Esophagus muscularis mucosa (tissue), 4 donors: Measurements from ENCODE around the gene DSC2. TPM values are rescaled to one million over a fixed set of nuclear protein-coding genes. Genes with fewer than 3 reads are reported as not detected.

Experiments used
- DNase-seq: peaks from one replicate; pipeline ENCODE4 v3.0.0-alpha.2; 2017; ENCODE audit errors: extremely low spot score
- H3K27ac ChIP-seq, 4 donors: fragments of 200-600 bp; sonication (generic); replicated peaks in 1 of 4; 1 replicate in 3 of 4; 2 replicates in 1 of 4; pipeline ENCODE4 v1.5.1; 2016 to 2019; ENCODE audit warnings: mild to moderate bottlenecking in 1 of 4
- H3K27me3 ChIP-seq, 4 donors: fragments of 200-600 bp; sonication (generic); one replicate each; pipeline versions ENCODE4 v1.5.1 to v1.6.0; 2016 to 2019
- H3K36me3 ChIP-seq, 4 donors: fragments of 200-600 bp; sonication (generic); one replicate each; pipeline ENCODE4 v1.5.1; 2016 to 2019
- H3K4me1 ChIP-seq, 4 donors: fragments of 200-600 bp; sonication (generic); one replicate each; pipeline ENCODE4 v1.5.1; 2016 to 2019
- H3K4me3 ChIP-seq, 4 donors: fragments of 200-600 bp; sonication (generic); 1 replicate in 2 of 4; 2 replicates in 2 of 4; pipeline ENCODE4 v1.5.1; 2016 to 2019; ENCODE audit warnings: mild to moderate bottlenecking in 4 of 4, moderate library complexity in 1 of 4
- H3K9me3 ChIP-seq, 4 donors: fragments of 200-600 bp; sonication (generic); 1 replicate in 3 of 4; 2 replicates in 1 of 4; pipeline ENCODE4 v1.5.1; 2016 to 2019
- EP300 ChIP-seq: sonication (generic); formaldehyde crosslinking; IDR thresholded peaks from one replicate; pipeline ENCODE4 v1.6.1; 2017; ENCODE audit warnings: antibody characterized with exemption
- POLR2A ChIP-seq: fragments of 450-650 bp; IDR thresholded peaks from one replicate; pipeline ENCODE4 v1.6.1; 2017; ENCODE audit warnings: antibody characterized with exemption, moderate library complexity, mild to moderate bottlenecking, low read depth
- POLR2AphosphoS5 ChIP-seq, 2 donors: sonication (generic); formaldehyde crosslinking; IDR thresholded peaks; one replicate each; pipeline ENCODE4 v1.6.1; 2017; ENCODE audit warnings: antibody characterized with exemption in 2 of 2
- WGBS: methylation state at CpG from one replicate; pipeline ENCODE4 v1.1.5; 2018; 5-methylcytosine and 5-hydroxymethylcytosine counted together
- intact Hi-C: fragments of 100-400 bp; cut with DNase I; formaldehyde crosslinking; loops from one replicate; pipeline ENCODE4 v1.15.1; 2023
- total RNA-seq, 4 donors: library from RNA; depleted of rRNA; stranded (reverse); fragments of >200 nt; gene quantifications; one replicate each; pipeline versions ENCODE4 v1.1.0 to v1.2.1, GENCODE V29; 2016
- TF ChIP-seq, protein P1 (sequence below), 3 experiments: fragments of 200-600 bp in 2 of 3; fragments of 450-650 bp in 1 of 3; sonication (generic) in 2 of 3; IDR thresholded peaks; one replicate each; pipeline ENCODE4 v1.5.1; 2017 to 2019; ENCODE audit warnings: antibody characterized with exemption in 3 of 3, mild to moderate bottlenecking in 2 of 3, moderate library complexity in 1 of 3

Gene DSC2
- total RNA-seq, 4 donors from 2014 or later = 1.9 to 4.6 (median 2.1) TPM

DNA sequence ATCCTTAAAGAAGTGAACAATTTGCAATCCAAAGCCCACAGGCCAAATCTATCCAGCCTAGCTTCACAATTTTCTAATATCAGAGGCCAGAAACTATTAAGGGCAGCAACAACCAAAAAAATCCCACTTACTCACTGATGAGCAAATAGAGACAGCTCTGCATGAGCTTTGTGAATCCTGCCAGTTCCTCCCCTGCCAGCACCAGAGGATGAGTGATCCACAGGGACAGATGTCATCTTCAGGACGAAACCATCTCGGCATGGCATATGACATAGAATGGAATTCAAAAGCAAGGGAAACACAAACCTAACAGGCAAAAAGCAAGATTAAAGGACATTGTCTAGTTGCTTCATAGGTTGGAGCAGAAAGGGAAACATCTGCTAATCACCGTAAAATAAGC, 2.2 kb upstream of the DSC2 start:
- Histone ChIP-seq H3K27me3 (peaks cover 0 to 29% (median 0%) of the 10 kb centered on the region in 4 donors), H3K4me1 (peaks cover 0 to 16% (median 11%) of the 10 kb centered on the region in 4 donors), H3K4me3 (no peak overlapping the region), H3K9me3 (no peaks in the 10 kb centered on the region), H3K27ac (no peak overlapping the region), H3K36me3 (no peaks in the 10 kb centered on the region)
- intact Hi-C loops = no loop called here
- DNase-seq = no peak
- TF ChIP-seq POLR2A (no peak), EP300 (no peak), POLR2AphosphoS5 (IDR thresholded peaks at IDR 0.05) (no peak)
- TF ChIP-seq, protein P1, sequence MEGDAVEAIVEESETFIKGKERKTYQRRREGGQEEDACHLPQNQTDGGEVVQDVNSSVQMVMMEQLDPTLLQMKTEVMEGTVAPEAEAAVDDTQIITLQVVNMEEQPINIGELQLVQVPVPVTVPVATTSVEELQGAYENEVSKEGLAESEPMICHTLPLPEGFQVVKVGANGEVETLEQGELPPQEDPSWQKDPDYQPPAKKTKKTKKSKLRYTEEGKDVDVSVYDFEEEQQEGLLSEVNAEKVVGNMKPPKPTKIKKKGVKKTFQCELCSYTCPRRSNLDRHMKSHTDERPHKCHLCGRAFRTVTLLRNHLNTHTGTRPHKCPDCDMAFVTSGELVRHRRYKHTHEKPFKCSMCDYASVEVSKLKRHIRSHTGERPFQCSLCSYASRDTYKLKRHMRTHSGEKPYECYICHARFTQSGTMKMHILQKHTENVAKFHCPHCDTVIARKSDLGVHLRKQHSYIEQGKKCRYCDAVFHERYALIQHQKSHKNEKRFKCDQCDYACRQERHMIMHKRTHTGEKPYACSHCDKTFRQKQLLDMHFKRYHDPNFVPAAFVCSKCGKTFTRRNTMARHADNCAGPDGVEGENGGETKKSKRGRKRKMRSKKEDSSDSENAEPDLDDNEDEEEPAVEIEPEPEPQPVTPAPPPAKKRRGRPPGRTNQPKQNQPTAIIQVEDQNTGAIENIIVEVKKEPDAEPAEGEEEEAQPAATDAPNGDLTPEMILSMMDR (IDR thresholded peaks at IDR 0.05) = no peak
- WGBS = 70% methylated on average over 3 of the region's 3 CpGs

DNA sequence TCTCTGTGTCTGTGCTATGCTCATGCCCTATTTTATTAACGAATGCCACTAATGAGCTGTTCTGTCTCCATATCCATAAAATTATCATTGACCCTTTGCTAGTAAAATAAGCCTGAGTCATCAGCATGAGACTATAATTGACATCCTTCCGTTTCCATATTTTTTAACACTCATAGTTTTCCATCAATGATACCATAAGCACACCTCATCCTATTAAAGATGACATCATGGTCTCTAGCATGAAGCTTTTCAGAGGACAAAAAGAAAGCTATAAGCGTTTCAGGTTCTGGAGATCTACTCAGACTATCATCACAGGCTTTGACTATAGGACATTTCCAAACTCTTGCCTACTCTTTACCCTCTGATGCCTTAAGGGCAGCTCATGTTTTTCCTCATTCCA, 1.2 kb upstream of the DSC2 start:
- Histone ChIP-seq H3K4me3 (no peak overlapping the region), H3K27me3 (peaks cover 0 to 29% (median 0%) of the 10 kb centered on the region in 4 donors), H3K27ac (no peak overlapping the region), H3K36me3 (no peaks in the 10 kb centered on the region), H3K9me3 (no peaks in the 10 kb centered on the region), H3K4me1 (peaks cover 0 to 16% (median 11%) of the 10 kb centered on the region in 4 donors)
- DNase-seq = no peak
- 80% methylated on average over 3 of the region's 3 CpGs for WGBS
- TF ChIP-seq POLR2A (no peak), EP300 (no peak), POLR2AphosphoS5 (IDR thresholded peaks at IDR 0.05) (no peak)
- TF ChIP-seq, protein P1 (IDR thresholded peaks at IDR 0.05) = no peak
- intact Hi-C loops = no loop called here

DNA sequence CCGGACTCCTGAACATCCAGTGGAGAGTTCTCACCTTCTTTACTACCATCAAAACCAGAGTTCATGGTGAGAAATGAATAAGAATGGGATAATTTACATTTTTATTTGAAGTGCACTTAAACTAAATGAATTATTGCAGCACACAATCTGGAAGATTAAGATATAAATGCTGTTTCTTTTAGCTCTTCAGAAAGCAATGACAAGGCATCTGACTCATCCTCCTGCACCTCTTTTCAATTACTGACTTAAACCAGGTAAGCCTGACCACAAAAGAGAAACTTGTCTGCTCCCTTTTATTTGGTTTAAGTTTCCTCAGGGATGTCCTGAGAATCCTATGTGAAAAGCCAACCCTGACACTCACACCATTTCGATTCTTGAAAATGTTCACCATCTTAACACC, 720 bp upstream of the DSC2 start:
- Histone ChIP-seq H3K4me3 (no peak overlapping the region), H3K9me3 (no peaks in the 10 kb centered on the region), H3K27ac (no peak overlapping the region), H3K36me3 (no peaks in the 10 kb centered on the region), H3K27me3 (peaks cover 0 to 29% (median 0%) of the 10 kb centered on the region in 4 donors), H3K4me1 (peaks cover 0 to 16% (median 11%) of the 10 kb centered on the region in 4 donors)
- DNase-seq = no peak
- intact Hi-C loops = no loop called here
- no peak for TF ChIP-seq EP300
- no peak for TF ChIP-seq POLR2A
- TF ChIP-seq POLR2AphosphoS5 (IDR thresholded peaks at IDR 0.05) = no peak
- TF ChIP-seq, protein P1 (IDR thresholded peaks at IDR 0.05) = no peak
- WGBS = 81% methylated on average over 2 of the region's 2 CpGs

DNA sequence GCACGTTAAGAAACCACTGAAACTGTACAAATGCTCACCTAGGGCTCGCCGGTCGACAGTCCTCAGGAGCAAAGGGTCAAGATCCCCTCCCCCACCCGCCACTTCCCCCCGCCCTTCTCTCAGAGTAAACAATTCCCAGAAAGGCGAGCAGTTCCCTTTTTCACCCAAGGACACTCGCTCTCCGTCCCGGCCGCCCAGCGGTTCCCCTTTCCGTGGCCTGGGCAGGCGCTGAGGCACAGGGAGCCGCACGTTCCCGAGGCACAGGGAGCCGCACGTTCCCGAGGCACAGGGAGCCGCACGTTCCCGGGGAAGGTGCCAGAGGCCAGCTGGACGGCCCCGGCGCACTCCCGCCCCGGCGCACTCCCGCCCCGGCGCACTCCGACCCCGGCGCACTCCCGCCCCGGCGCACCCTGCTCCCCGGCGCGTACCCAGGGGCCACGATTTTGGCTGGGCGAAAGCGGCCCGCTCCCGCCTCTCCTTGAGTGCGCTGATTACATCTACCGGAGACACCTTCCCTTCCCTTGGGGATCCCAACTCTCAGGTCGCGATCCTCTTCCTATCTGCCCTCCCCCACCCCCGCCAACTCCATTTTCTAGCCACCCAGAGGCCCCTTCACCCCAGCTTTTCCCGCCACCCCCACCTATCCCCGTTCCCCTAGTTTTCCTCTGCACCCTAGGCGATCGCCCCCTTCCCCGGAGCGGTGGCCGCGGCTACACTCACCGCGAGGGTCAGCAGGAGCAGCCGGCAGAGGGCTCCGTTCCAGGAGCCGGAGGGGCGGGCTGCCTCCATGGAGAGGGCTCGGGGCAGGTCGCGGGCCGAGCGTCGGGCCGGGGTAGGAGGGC, 817 bp downstream of the DSC2 start:
- Histone ChIP-seq H3K9me3 (no peaks in the 10 kb centered on the region), H3K4me3 (peak overlapping the region; percentile 56 to 59 (median 58)), H3K4me1 (peaks cover 0 to 16% (median 11%) of the 10 kb centered on the region in 4 donors), H3K27ac (peak overlapping the region; percentile 58 to 70 (median 62)), H3K36me3 (no peaks in the 10 kb centered on the region), H3K27me3 (peaks cover 0 to 29% (median 0%) of the 10 kb centered on the region in 4 donors)
- no peak for DNase-seq
- TF ChIP-seq EP300 (no peak), POLR2AphosphoS5 (IDR thresholded peaks at IDR 0.05) (peak; percentile 14 to 43), POLR2A (no peak)
- TF ChIP-seq, protein P1 (IDR thresholded peaks at IDR 0.05) = no peak
- WGBS = 0% methylated on average over 23 of the region's 72 CpGs
- intact Hi-C loops = no loop called here
